Keratinocyte (primary cell): Measurements from ENCODE around the gene RAB11FIP4. TPM values are rescaled to one million over a fixed set of nuclear protein-coding genes. Genes with fewer than 3 reads are reported as not detected.
"Not testable (repeated sequence)": the region's sequence is repeated elsewhere in the genome, so short reads cannot be mapped to it uniquely, and the experiment has no call there.

ENCODE experiments used
- DNase-seq: peaks from one replicate; pipeline ENCODE4 v3.0.0-alpha.2; 2011; ENCODE audit warnings: low read depth, missing footprints, low spot score
- FAIRE-seq: peaks from 2 replicates; lab custom pipeline; 2011; peaks lifted over from hg19 to GRCh38; lab: Jason Lieb, UNC
- H2AFZ ChIP-seq: 2 replicates; pipeline ENCODE4 v1.6.0; 2012; ENCODE audit warnings: low read length, control low read depth, inconsistent platforms; ENCODE audit not compliant: control insufficient read depth
- H3K27ac ChIP-seq: 2 replicates; pipeline ENCODE4 v1.5.1; 2011; ENCODE audit warnings: low read length; ENCODE audit not compliant: control insufficient read depth, insufficient read depth
- H3K27me3 ChIP-seq: 3 replicates; pipeline ENCODE4 v1.6.0; 2011; ENCODE audit warnings: low read length; ENCODE audit not compliant: control insufficient read depth, insufficient read depth; ENCODE audit errors: extremely low read depth
- H3K36me3 ChIP-seq, 2 experiments: 2 replicates in 1 of 2; 3 replicates in 1 of 2; pipeline ENCODE4 v1.5.1; 2011; ENCODE audit warnings: low read length in 2 of 2, mild to moderate bottlenecking in 1 of 2; ENCODE audit not compliant: control insufficient read depth in 2 of 2, insufficient read depth in 2 of 2; ENCODE audit errors: extremely low read depth in 1 of 2
- H3K4me1 ChIP-seq: 3 replicates; pipeline ENCODE4 v1.5.1; 2011; ENCODE audit warnings: low read length; ENCODE audit not compliant: control insufficient read depth, insufficient read depth; ENCODE audit errors: extremely low read depth
- H3K4me2 ChIP-seq: 3 replicates; pipeline ENCODE4 v1.6.0; 2011; ENCODE audit warnings: low read depth, low read length; ENCODE audit not compliant: control insufficient read depth, insufficient read depth; ENCODE audit errors: extremely low read depth
- H3K4me3 ChIP-seq, 3 experiments: fragments of 200-600 bp in 1 of 3; sonication (generic) in 1 of 3; 2 replicates in 2 of 3; 3 replicates in 1 of 3; pipeline ENCODE4 v1.5.1; 2011 to 2016; ENCODE audit warnings: low read length in 3 of 3, mild to moderate bottlenecking in 3 of 3, control low read depth in 2 of 3, inconsistent platforms in 1 of 3, low read depth in 1 of 3, mixed read lengths in 1 of 3, mixed run types in 1 of 3, moderate library complexity in 1 of 3; ENCODE audit not compliant: control insufficient read depth in 2 of 3, insufficient read depth in 2 of 3; ENCODE audit errors: extremely low read depth in 1 of 3
- H3K79me2 ChIP-seq: 2 replicates; pipeline ENCODE4 v1.6.0; 2012; ENCODE audit warnings: low read length; ENCODE audit not compliant: control insufficient read depth, insufficient read depth
- H3K9ac ChIP-seq: 3 replicates; pipeline ENCODE4 v1.6.0; 2011; ENCODE audit warnings: low read length; ENCODE audit not compliant: control insufficient read depth, insufficient read depth; ENCODE audit errors: extremely low read depth
- H3K9me1 ChIP-seq: 3 replicates; pipeline ENCODE4 v1.6.0; 2011; ENCODE audit warnings: low read length; ENCODE audit not compliant: control insufficient read depth, insufficient read depth; ENCODE audit errors: extremely low read depth
- H3K9me3 ChIP-seq: 2 replicates; pipeline ENCODE4 v1.5.1; 2012; ENCODE audit warnings: low read depth, low read length; ENCODE audit not compliant: control insufficient read depth
- H4K20me1 ChIP-seq: 3 replicates; pipeline ENCODE4 v1.6.0; 2011; ENCODE audit warnings: low read length; ENCODE audit not compliant: control insufficient read depth, insufficient read depth; ENCODE audit errors: extremely low read depth
- EZH2 ChIP-seq: IDR thresholded peaks from one replicate; pipeline ENCODE4 v1.6.1; 2012; ENCODE audit warnings: inconsistent platforms, mild to moderate bottlenecking, low read length, moderate library complexity
- dilution Hi-C: fragments of 300-500 bp; cut with MboI; formaldehyde crosslinking; loops from one replicate; pipeline ENCODE4 v1.7.0; 2020; ENCODE audit warnings: low sequenced_read_pairs; ENCODE audit not compliant: extremely low pct_ligation_motif_present
- polyA minus RNA-seq, 3 experiments: library from RNA; depleted of rRNA, polyadenylated mRNA; stranded (reverse); fragments of >200 nt; gene quantifications; 1 replicate in 1 of 3; 2 replicates in 1 of 3; 3 replicates in 1 of 3; pipeline ENCODE4 v1.2.3, GENCODE V29; 2011
- polyA plus RNA-seq, 5 experiments: library from polyadenylated mRNA; depleted of rRNA in 3 of 5; stranded (reverse) in 3 of 5; stranded (forward) in 1 of 5; unstranded in 1 of 5; fragments of >200 nt; gene quantifications; 1 replicate in 1 of 5; 2 replicates in 3 of 5; 3 replicates in 1 of 5; pipeline versions ENCODE4 v1.2.1 to v1.2.3, GENCODE V29; 2011 to 2012; ENCODE audit warnings: missing spikeins in 2 of 5, low read depth in 1 of 5, low replicate concordance in 1 of 5
- TF ChIP-seq, protein P1 (sequence below), 3 experiments: IDR thresholded peaks in 1 of 3; conservative IDR thresholded peaks in 1 of 3; optimal IDR thresholded peaks in 1 of 3; 2 replicates in 2 of 3; 3 replicates in 1 of 3; pipeline versions ENCODE3 to v1.5.1; 2011; ENCODE audit warnings: low read length in 3 of 3, mild to moderate bottlenecking in 3 of 3, moderate library complexity in 2 of 3, control low read depth in 1 of 3, inconsistent platforms in 1 of 3; ENCODE audit not compliant: insufficient read depth in 2 of 3; ENCODE audit errors: extremely low read depth in 1 of 3

RAB11FIP4 gene, protein sequence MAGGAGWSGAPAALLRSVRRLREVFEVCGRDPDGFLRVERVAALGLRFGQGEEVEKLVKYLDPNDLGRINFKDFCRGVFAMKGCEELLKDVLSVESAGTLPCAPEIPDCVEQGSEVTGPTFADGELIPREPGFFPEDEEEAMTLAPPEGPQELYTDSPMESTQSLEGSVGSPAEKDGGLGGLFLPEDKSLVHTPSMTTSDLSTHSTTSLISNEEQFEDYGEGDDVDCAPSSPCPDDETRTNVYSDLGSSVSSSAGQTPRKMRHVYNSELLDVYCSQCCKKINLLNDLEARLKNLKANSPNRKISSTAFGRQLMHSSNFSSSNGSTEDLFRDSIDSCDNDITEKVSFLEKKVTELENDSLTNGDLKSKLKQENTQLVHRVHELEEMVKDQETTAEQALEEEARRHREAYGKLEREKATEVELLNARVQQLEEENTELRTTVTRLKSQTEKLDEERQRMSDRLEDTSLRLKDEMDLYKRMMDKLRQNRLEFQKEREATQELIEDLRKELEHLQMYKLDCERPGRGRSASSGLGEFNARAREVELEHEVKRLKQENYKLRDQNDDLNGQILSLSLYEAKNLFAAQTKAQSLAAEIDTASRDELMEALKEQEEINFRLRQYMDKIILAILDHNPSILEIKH
- polyA plus RNA-seq (9.1 to 9.3 TPM (median 9.2 TPM) in 3 replicates), polyA minus RNA-seq (12.4 to 13.6 TPM (median 12.9 TPM) in 3 replicates)
- 22.6 TPM for polyA plus RNA-seq (2011; ENCODE audit: low read depth)
- polyA plus RNA-seq (2011; cell fraction: cytosol; rRNA removed): 7.1 and 9.6 TPM in 2 replicates
- polyA plus RNA-seq (2011; cell fraction: nucleus; rRNA removed): 11.9 and 13.5 TPM in 2 replicates
- 8.6 and 8.9 TPM in 2 replicates for polyA plus RNA-seq (2012; ENCODE audit: low replicate concordance)
- 9.0 TPM for polyA minus RNA-seq (2011; cell fraction: cytosol; rRNA and poly(A)+ RNA removed)
- 11.4 and 11.8 TPM in 2 replicates for polyA minus RNA-seq (2011; cell fraction: nucleus; rRNA and poly(A)+ RNA removed)

- H3K4me2 ChIP-seq: peak within 1 kb of the TSS; percentile 22
Observed at GRCh38 chr17:31391496-31391949, at the start of gene RAB11FIP4. RAB11FIP4 (plus strand) TSS chr17:31391675; CDS start chr17:31391853, 178 bp downstream.

DNA sequence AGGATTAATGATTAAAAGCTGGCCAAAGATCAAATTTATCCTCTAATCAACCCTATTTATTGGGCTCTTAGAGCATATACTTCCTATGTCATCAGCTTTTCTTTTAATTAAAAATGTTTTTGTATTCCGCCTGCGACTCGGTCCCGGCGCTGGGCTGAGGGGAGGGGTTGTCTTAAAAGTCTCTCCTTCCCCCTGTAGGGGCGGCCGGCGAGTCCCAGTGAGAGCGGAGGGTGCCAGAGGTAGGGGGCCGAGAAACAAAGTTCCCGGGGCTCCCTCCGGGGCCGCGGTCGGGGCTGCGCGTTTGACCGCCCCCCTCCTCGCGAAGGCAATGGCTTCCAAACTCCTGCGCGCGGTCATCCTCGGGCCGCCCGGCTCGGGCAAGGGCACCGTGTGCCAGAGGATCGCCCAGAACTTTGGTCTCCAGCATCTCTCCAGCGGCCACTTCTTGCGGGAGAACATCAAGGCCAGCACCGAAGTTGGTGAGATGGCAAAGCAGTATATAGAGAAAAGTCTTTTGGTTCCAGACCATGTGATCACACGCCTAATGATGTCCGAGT is 46.2 kb upstream of the RAB11FIP4 start:
- DNase-seq, H3K9me1 ChIP-seq, H3K27me3 ChIP-seq, H3K79me2 ChIP-seq, H4K20me1 ChIP-seq, dilution Hi-C loops, H3K9ac ChIP-seq, FAIRE-seq, H3K4me3 ChIP-seq, H3K27ac ChIP-seq, H2AFZ ChIP-seq, H3K4me1 ChIP-seq, H3K4me2 ChIP-seq, H3K9me3 ChIP-seq, H3K36me3 ChIP-seq: not testable (repeated sequence)

More at GRCh38 chr17:31391496-31391949, at the start of gene RAB11FIP4:
- TF ChIP-seq EZH2: no peak
- TF ChIP-seq, protein P1, sequence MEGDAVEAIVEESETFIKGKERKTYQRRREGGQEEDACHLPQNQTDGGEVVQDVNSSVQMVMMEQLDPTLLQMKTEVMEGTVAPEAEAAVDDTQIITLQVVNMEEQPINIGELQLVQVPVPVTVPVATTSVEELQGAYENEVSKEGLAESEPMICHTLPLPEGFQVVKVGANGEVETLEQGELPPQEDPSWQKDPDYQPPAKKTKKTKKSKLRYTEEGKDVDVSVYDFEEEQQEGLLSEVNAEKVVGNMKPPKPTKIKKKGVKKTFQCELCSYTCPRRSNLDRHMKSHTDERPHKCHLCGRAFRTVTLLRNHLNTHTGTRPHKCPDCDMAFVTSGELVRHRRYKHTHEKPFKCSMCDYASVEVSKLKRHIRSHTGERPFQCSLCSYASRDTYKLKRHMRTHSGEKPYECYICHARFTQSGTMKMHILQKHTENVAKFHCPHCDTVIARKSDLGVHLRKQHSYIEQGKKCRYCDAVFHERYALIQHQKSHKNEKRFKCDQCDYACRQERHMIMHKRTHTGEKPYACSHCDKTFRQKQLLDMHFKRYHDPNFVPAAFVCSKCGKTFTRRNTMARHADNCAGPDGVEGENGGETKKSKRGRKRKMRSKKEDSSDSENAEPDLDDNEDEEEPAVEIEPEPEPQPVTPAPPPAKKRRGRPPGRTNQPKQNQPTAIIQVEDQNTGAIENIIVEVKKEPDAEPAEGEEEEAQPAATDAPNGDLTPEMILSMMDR (optimal IDR thresholded peaks at IDR 0.05 in 1 of 3, IDR thresholded peaks at IDR 0.05 in 1 of 3, conservative IDR thresholded peaks at IDR 0.05 in 1 of 3; ENCODE audit: extremely low read depth in 1 of 3, insufficient read depth in 2 of 3, low read length in 3 of 3): no peak
- Histone ChIP-seq H2AFZ (no peak within 1 kb of the TSS), H3K9ac (no peak within 1 kb of the TSS), H3K9me1 (no peaks in the 10 kb centered on the region), H3K9me3 (no peaks in the 10 kb centered on the region), H3K27me3 (peaks cover 39% of the 10 kb centered on the region), H3K36me3 (no peaks in the 10 kb centered on the region), H3K27ac (no peak within 1 kb of the TSS), H3K79me2 (no peaks in the 10 kb centered on the region), H3K4me1 (no peaks in the 10 kb centered on the region), H3K4me3 (no peak within 1 kb of the TSS), H4K20me1 (no peaks in the 10 kb centered on the region)
- DNase-seq (no peak), FAIRE-seq (no peak)
- dilution Hi-C loops: no loop called here
